SK-N-SH treated with all-trans-retinoic acid at 6 μM for 48 hours (cell line): Measurements from ENCODE around the gene PDE6A.

ENCODE experiments used
- ARNTL ChIP-seq: fragments of 450-650 bp; formaldehyde crosslinking; IDR thresholded peaks from 2 replicates; pipeline ENCODE4 v1.5.0; 2020; ENCODE audit warnings: low read depth, mild to moderate bottlenecking, moderate library complexity, borderline replicate concordance
- BACH2 ChIP-seq: fragments of 250-450 bp; sonication (Bioruptor Pico); IDR thresholded peaks from 2 replicates; pipeline ENCODE4 v1.9.0; 2021; ENCODE audit warnings: mild to moderate bottlenecking, borderline replicate concordance
- PPARA ChIP-seq: fragments of 250-450 bp; sonication (Bioruptor Pico); IDR thresholded peaks from 2 replicates; pipeline ENCODE4 v1.5.0; 2020; ENCODE audit warnings: mild to moderate bottlenecking, borderline replicate concordance
- RARB ChIP-seq: fragments of 250-450 bp; sonication (Bioruptor Pico); IDR thresholded peaks from 2 replicates; pipeline ENCODE4 v1.8.0; 2021; ENCODE audit warnings: mild to moderate bottlenecking, moderate library complexity
- SNAI2 ChIP-seq: fragments of 250-450 bp; sonication (Bioruptor Pico); IDR thresholded peaks from 2 replicates; pipeline ENCODE4 v1.5.0; 2020; ENCODE audit warnings: mild to moderate bottlenecking, moderate library complexity
- TOX ChIP-seq: fragments of 250-450 bp; sonication (Bioruptor Pico); IDR thresholded peaks from 2 replicates; pipeline ENCODE4 v1.8.0; 2021; ENCODE audit warnings: mild to moderate bottlenecking, moderate library complexity, borderline replicate concordance
- TSHZ2 ChIP-seq: fragments of 250-450 bp; sonication (Bioruptor Pico); IDR thresholded peaks from 2 replicates; pipeline ENCODE4 v1.5.0; 2020; ENCODE audit warnings: mild to moderate bottlenecking, moderate library complexity
- ZNF70 ChIP-seq: fragments of 450-650 bp; formaldehyde crosslinking; IDR thresholded peaks from 2 replicates; pipeline ENCODE4 v1.5.0; 2020; ENCODE audit warnings: mild to moderate bottlenecking, moderate library complexity
- ZNF8 ChIP-seq: fragments of 450-650 bp; formaldehyde crosslinking; IDR thresholded peaks from 2 replicates; pipeline ENCODE4 v1.5.0; 2020; ENCODE audit warnings: mild to moderate bottlenecking, moderate library complexity
- TF ChIP-seq, protein P1 (sequence below): fragments of 250-450 bp; sonication (Bioruptor Pico); IDR thresholded peaks from 2 replicates; pipeline ENCODE4 v1.8.0; 2020; ENCODE audit warnings: mild to moderate bottlenecking, moderate library complexity, borderline replicate concordance

- TF ChIP-seq RARB (CRISPR knock-in tag) (no peak), SNAI2 (CRISPR knock-in tag) (no peak), TSHZ2 (CRISPR knock-in tag) (no peak), ZNF8 (no peak), ARNTL (CRISPR knock-in tag) (no peak), TOX (no peak), ZNF70 (CRISPR knock-in tag) (no peak), PPARA (CRISPR knock-in tag) (no peak), BACH2 (no peak)
- TF ChIP-seq, protein P1, sequence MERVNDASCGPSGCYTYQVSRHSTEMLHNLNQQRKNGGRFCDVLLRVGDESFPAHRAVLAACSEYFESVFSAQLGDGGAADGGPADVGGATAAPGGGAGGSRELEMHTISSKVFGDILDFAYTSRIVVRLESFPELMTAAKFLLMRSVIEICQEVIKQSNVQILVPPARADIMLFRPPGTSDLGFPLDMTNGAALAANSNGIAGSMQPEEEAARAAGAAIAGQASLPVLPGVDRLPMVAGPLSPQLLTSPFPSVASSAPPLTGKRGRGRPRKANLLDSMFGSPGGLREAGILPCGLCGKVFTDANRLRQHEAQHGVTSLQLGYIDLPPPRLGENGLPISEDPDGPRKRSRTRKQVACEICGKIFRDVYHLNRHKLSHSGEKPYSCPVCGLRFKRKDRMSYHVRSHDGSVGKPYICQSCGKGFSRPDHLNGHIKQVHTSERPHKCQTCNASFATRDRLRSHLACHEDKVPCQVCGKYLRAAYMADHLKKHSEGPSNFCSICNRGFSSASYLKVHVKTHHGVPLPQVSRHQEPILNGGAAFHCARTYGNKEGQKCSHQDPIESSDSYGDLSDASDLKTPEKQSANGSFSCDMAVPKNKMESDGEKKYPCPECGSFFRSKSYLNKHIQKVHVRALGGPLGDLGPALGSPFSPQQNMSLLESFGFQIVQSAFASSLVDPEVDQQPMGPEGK (CRISPR knock-in tag) = no peak
Measured at GRCh38 chr5:149940941-149941644, 3.5 kb downstream of the PDE6A start.
